ENCODE measurements around the gene PRDM16.

DNA sequence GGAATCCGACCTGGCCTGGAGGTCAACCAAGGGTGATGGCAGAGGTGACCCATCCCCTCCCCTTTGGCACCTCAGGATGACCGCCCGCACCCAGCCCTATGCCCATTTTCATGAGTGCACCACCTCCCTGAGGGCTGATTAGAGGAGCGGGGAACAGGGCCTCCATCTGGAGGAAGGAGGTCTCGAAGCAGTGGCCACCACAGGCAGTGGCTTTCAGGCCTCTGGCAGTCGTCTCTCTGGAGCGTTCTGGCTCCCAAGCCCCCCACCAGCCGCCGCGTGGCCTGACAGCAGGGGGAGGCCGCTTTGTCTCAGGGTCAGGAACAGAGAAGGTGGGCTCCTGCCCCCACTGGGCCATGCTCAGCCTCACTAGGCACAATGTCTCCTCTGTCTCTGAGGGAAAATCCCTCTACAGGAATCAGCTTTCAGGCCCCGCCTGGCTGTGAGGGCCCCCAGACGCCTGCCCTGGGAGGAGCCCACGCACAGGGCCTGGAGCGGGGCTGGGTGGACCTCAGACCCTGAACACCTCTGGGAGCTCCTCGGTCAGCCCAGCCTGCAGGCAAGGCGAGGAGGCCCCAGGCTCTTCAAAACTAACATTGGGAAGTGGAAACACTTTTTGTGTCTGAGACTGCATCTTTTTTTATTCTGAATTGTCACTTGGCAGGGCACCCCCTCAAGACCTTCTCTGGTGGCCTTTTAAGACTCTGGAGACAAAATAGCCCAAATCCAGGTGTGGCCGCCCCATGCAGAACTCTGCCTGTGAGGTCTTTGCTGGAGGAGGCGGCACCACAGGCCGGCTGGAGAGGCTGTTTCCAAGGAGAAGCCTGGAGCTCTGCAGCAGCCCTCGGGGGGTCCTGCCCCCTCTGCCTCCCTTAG is 257.7 kb downstream of the PRDM16 start:
- TF ChIP-seq, protein P1, sequence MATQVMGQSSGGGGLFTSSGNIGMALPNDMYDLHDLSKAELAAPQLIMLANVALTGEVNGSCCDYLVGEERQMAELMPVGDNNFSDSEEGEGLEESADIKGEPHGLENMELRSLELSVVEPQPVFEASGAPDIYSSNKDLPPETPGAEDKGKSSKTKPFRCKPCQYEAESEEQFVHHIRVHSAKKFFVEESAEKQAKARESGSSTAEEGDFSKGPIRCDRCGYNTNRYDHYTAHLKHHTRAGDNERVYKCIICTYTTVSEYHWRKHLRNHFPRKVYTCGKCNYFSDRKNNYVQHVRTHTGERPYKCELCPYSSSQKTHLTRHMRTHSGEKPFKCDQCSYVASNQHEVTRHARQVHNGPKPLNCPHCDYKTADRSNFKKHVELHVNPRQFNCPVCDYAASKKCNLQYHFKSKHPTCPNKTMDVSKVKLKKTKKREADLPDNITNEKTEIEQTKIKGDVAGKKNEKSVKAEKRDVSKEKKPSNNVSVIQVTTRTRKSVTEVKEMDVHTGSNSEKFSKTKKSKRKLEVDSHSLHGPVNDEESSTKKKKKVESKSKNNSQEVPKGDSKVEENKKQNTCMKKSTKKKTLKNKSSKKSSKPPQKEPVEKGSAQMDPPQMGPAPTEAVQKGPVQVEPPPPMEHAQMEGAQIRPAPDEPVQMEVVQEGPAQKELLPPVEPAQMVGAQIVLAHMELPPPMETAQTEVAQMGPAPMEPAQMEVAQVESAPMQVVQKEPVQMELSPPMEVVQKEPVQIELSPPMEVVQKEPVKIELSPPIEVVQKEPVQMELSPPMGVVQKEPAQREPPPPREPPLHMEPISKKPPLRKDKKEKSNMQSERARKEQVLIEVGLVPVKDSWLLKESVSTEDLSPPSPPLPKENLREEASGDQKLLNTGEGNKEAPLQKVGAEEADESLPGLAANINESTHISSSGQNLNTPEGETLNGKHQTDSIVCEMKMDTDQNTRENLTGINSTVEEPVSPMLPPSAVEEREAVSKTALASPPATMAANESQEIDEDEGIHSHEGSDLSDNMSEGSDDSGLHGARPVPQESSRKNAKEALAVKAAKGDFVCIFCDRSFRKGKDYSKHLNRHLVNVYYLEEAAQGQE (IDR thresholded peaks at IDR 0.05; ENCODE audit: low read depth, low read length): no peak
- TF ChIP-seq YY1 (IDR thresholded peaks at IDR 0.05; ENCODE audit: low read depth): no peak
- TF ChIP-seq, protein P2, sequence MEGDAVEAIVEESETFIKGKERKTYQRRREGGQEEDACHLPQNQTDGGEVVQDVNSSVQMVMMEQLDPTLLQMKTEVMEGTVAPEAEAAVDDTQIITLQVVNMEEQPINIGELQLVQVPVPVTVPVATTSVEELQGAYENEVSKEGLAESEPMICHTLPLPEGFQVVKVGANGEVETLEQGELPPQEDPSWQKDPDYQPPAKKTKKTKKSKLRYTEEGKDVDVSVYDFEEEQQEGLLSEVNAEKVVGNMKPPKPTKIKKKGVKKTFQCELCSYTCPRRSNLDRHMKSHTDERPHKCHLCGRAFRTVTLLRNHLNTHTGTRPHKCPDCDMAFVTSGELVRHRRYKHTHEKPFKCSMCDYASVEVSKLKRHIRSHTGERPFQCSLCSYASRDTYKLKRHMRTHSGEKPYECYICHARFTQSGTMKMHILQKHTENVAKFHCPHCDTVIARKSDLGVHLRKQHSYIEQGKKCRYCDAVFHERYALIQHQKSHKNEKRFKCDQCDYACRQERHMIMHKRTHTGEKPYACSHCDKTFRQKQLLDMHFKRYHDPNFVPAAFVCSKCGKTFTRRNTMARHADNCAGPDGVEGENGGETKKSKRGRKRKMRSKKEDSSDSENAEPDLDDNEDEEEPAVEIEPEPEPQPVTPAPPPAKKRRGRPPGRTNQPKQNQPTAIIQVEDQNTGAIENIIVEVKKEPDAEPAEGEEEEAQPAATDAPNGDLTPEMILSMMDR (IDR thresholded peaks at IDR 0.05): no peak
- TF ChIP-seq MXI1 (IDR thresholded peaks at IDR 0.05; ENCODE audit: low read depth, low read length): no peak
- no peak for TF ChIP-seq SIN3A (IDR thresholded peaks at IDR 0.05; ENCODE audit: borderline replicate concordance, low read depth, low read length)
- no peak for TF ChIP-seq POLR2AphosphoS5 (IDR thresholded peaks at IDR 0.05; ENCODE audit: low read depth, low read length)

All from SK-N-SH (cell line).